Fibroblast of peridontal ligament (primary cell): ENCODE results near the gene CD300H.

ENCODE experiments used
- DNase-seq: peaks from one replicate; pipeline ENCODE4 v3.0.0-alpha.2; 2010; ENCODE audit errors: extremely low read depth

Gene CD300H

DNA sequence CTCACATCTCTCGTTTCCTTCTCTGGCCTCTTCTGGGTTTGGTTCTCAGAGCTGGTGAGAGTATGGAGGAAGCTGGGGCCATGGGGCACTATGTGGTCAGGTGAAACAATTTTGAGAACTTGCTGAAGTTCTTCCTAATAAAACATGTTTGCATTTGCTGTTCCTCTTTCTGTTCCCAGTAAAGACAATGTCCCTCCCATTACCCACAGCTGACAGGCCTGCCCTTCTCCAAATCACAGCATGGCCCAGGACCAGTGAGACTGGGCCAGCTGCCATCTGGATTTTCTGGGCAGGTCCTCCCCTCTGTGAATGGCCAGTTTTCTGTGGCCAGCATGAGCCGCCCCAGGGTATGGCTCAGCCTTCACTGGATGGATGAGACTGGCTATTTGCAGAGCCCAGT is at the start of gene CD300H:
Gene CD300H, minus strand, starts transcription at position 113 of the 400 bp plus-strand sequence.
- no peak for DNase-seq

DNA sequence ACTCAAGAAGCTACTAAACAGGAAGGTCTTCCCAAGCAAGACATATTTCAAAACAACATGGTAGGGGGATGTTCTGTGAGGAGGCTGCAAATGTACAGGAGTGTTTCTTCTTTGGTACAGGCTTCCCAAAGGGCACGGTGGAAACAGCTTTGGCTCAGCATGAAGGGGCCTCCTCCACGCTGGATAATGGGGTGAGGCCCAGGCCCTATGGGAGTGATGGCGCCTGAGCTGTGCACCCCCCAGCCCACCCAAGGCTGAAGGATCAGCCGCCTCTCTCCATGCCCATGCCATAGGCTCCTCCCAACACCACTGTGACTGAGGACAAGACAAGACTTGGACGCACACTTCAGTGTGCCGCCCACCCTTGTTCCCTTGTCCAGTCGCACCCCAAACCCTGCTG is 49.4 kb upstream of the CD300H start:
- no peak for DNase-seq

DNA sequence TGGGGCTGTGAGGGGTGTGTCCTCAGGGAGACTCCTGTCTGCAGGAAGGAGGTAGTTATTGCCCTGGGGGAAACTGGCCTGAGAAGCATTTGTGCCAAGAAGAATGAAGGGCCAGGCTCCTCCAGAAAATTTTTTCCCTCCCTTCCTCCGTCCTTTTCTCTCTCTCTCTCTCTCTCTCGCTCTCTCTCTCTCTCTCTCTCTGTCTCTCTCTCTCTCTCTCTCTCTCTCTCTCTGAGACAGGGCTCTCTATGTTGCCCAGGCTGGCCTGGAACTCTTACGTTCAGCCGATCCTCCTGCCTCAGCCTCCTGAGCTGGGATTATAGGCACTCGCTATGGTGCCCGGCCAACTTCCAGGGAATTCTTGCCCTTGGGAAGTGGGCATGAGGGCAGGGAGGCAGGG is 44.7 kb upstream of the CD300H start:
- DNase-seq = no peak

DNA sequence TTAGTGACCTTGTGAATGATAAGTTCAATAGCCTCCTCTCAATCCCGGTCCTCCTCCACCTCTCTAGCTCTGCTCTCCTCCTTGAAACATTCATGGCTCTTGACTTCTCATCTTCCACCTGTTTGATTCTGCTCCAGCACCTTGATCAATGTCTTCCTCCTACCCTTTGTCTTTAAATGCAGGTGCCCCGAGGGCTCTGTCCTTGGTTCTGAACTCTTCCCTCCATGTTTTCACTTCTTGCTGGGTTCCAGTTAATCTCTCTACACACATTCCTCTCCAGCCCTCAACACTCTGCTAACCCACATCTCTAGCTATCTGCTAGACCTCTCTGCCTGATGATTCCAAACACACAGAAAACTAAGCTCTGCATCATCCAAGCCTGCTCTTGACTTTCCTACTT is 42.8 kb upstream of the CD300H start:
- DNase-seq = no peak

DNA sequence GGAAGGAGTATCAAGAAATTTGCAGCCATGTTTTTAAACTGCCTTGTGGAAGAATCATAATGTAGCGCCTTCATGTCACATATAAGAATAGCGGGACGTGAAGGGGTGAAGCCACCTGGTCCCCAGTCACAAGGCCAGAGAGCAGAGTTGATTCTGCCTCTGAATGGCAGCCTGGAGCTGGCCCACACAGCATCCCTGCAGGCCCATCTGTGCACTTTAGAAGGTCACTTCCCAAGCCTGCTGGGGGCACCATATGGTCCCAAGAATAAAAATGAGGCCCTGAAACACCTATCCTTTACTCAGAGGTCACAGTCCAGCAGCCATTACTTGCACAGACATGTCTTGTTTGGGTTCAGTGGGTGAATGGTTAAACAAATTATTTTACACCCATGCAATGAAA is 41.2 kb upstream of the CD300H start:
- no peak for DNase-seq

DNA sequence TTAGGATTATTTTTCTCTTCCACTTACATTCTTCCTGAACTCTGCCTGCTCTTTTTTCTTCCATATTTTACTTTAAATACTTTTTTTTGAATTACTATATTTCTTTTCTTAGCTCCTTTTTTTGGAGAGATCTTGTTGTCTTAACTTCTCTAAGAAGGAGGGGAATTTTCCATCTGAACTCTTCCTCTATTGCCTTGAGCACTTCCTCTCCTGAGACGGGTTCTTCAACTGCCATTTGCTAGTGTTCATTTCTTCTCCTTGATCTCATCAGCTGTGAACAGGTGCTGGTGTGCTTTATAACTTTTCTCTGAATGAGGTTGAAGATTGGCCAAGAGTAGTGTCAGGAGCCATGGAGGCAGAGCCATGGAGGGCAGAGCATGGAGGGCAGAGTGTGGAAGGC is 39.9 kb upstream of the CD300H start:
- no peak for DNase-seq

DNA sequence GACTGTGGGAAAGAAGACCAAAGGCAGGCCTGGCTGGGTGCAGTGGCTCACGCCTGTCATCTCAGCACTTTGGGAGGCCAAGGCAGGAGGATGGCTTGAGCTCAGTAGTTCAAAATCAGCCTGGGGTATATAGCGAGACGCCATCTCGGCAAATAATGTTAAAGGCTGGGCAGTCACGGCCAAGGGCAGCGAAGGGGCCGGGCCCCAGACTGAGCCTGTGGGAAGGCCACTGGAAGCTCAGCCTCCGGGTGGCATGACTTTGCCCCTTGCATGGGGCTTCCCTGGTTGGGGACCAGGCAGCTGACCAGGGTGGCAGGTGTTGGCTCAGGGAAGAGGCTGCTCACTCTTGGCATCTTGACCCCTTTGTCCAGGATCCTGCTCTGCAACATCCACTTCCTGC is 38.7 kb upstream of the CD300H start:
- DNase-seq = no peak

DNA sequence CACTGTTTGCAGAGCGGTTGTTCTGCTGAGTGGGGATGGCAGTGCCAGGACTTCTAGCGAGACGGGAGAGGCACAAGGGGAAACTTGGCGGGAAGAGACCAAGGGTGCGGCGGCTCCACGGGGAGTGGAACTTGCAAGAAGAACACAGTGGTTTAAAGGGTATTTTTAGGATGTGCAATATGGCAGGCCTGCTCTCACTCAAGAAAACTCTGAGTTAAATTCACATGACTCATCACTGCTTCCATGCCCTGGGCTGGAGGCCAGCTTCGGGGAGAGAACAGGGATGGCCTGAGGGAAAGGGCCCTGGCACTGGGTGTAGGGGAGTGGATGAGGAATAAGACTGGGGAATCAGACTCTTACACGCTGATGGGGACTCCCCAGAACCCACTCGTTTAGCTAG is 38.1 kb upstream of the CD300H start:
- DNase-seq = peak; percentile 24

DNA sequence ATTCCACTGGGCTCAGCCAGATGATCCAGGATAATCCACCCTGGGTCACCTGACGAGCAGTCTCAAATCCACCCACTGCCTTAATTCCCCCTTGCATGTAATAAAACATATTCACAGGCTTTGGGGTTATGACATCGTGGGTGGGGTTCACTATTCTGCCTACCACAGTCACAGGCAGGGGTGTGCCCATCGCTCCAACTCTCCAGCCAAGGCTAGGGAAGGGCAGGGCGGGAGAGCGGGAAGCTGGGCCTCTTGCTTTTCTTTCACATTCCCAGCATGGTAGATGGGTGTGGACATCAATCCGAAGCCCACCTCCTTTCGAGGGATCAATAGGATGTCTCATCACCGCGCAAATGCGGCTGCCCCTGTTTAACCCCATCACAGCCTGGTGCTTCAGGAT is 37.5 kb upstream of the CD300H start:
- DNase-seq = no peak

DNA sequence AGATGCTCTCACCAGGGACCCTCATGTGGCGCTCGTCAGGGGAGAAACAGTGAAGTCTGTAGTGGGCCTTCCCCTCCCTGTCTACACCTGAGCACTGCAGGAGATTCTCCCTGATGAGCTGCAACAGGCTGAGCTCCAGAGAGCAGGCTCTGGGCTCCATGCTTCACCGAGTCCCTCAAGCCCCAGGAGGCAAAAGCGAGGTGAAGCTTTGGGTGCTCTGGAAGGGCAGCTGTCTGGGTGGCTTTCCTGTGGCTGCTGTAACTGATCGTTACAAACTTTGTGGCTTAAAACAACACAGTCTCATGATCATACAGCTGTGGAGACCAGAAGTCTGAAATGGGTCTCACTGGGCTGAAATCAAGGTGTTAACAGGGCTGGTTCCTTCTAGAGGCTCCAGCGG is 36.9 kb upstream of the CD300H start:
- DNase-seq = no peak

DNA sequence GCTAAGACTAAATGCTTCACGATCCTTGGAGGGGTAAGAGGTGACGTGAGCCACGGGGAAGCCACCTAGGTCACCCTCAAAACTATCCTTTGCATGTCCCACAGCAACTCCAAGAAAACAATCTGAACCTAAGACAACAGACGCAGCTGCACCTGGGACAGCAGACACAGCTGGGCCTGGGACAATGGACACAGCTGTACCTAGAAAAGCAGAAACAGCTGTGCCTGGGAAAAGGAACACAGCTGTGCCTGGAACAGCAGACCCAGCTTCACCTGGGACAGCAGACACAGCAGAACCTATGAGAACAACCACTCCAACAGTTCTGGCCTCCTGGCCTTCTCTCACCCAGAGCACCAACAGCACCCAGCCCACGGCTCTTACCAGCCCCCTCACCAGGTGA is 36.4 kb upstream of the CD300H start:
- DNase-seq = no peak

DNA sequence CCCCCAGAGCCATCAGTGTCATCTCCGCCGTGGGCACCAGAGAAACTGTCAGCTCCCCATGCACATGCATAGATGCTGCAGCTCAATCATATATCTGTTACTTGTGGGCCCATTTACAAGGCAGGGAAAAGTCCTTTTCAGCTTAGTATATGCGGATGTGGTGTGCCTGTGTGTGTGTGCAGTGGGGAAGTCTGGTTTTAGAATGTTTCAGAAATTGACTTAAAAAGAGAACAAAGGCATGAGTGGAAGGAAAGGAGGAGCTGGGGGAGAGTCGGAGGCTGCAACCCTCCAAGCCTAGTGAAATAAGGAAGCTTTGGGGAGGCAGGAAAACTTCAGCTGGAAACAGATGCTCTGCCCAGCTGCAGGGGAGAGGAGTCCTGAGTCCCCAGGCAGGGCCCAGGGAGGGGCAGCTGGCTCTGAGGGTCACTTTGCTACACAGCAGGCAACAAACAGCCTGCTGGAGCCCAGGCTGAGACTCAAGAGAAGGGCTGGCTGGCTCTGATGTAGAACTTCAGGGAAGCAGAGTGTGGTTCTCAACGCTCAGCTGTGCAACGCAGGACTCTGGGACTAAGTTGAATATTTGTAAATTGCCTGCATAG is 35.8 kb upstream of the CD300H start:
- no peak for DNase-seq

DNA sequence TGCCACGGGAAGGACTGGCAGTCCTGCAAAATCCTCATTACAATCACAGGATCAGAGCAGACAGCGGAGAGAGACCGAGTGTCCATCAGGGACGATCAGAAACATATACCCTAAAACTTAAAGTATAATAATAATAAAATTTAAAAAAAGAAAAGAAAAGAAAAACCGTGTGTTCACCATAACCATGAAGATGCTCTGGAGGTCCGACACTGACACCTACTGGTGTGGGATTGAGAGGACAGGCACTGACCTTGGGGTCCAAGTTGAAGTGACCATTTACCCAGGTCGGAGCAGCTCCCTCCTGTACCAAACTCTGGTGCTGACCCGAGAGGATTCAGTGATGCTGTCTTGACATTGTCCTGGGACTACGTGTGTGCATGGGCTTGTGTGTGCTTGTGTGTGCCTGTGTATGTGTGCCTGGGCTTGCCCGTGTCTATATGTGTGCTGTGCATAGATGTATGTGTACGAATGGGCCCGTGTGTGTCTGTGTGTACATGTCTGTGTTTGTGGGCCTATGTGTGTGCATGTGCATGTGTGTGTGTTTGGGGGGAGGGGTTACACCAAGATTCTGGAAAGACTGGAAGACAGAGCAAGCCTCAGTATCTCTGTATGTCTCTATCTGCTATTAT is 34.7 kb upstream of the CD300H start:
- DNase-seq = peak; percentile 7

DNA sequence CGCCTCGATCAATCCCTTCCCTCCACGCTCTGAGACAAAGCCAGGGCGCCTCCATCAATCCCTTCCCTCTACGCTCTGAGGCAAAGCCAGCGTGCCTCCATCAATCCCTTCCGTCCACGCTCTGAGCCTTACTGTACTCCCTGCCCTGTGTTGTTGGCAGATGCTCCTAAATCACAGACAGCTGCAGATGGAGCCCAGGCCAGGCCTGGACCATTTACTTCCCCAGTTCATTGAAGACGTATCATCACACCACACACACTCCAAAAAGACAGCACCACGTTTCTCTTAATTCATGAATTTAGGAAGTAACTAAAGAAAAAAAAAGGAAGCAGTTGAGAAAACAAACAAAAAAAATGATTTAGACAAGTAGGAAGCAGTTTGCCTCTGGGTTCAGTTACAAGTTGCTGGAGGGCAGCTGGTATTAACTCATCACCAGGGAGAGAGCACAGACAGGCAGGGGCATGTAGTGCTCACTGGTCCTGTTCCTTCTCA is 32.2 kb upstream of the CD300H start:
- DNase-seq = no peak

DNA sequence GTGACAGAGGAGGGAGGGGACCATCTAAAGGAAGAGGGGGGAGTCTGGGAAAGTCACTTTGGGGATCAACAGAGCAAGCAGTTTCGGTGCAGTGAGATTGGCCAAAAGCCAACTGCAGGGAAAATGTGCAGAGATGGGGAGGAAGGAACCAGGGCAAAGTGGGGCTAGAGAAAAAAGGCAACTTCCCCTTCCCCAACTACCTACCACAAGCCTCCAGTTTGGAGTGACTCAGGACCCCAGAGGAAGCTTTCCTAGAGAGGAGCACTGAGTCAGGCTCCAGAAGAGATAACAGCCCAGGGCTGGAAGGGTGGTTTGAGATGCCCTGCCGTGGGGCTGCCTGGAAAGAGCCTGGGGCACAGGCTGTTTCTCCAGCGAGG is 31.7 kb upstream of the CD300H start:
- no peak for DNase-seq

DNA sequence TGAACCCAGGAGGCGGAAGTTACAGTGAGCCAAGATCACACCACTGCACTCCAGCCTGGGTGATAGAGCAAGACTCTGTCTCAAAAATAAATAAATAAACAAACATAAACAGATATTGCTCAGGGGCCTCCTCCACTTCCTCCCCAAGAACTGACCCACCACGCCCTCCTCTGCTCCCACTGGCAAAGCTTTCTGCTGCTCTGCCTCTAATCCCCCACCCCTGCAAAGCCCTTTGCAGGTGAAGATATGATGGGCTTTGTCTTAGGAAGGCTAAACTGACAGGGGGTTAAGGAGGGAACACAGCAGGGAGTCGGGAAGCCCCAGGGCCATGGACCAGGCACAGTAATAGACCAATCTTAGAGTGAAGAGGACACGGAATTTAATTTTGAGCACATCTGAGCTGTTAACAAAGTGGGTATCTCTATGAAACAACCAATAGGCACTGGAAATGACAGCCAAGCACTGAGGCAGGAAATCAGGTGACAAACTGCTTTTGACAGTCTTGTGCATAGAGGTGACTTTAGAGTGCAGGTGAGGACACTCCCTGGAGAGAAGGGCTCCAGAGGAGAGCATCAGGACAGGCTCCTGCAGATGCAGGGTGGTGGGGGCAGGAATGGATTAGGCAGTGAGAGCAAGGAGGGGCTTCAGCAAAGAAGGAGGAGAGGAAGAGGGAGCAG is 31.2 kb upstream of the CD300H start:
- DNase-seq = no peak

DNA sequence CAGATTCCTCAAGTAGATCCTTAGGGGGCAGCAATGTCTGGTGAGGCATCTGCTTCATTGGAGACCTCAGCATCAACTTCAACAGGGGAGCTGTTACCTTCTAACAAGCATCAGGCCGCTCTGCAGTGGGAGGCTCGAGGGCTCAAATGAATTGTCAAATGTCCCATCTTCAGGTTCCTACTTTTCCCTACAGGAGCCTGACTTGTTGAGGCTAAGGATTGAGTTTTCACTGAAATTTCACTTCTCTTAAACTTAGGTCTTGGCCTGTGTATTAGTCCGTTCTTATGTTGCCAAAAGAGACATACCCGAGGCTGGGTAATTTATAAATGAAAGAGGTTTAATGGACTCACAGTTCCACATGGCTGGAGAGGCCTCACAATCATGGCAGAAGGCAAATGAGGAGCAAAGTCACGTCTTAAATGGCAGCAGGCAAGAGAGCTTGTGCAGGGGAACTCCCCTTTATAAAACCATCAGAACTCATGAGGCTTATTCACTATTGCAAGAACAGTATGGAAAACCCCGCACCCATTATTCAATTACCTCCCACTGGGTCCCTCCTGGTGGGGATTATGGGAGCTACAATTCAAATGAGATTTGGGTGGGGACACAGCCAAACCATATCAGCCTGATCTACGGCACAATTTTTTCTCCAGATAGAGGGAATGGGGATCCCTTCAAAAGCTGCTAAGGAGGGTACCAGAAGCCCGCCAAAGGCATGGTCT is 29.9 kb upstream of the CD300H start:
- no peak for DNase-seq

DNA sequence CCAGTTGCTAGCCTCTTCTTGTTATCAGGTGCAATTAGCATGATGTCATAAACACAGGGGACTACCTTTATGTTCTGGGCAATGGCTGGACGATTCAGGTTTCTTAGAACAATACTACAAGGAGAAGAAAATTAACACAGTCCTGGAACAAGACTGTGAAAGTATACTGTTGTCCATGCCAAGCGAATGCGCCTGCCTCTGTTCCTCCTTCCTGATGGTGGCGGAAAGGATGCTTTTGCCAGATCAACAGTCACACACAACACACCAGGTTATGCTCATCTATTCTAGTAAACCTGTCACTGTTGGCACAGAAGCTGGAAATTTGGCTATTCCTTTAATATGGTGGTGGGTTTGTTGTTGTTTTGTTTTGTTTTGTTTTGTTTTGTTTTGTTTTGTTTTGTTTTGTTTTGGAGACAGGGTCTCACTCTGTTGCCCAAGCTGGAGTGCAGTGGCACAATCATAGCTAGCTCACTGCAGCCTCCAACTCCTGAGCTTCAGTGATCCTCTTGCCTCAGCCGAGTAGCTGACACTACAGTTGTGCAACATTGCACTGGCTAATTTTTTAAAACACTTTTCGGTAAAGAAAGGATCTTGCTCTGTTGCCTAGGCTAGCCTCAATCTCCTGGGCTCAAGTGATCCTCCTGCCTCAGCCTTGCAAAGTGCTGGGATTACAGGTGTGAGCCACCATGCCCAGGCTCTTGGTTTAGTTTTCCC is 27.9 kb upstream of the CD300H start:
- DNase-seq = no peak

DNA sequence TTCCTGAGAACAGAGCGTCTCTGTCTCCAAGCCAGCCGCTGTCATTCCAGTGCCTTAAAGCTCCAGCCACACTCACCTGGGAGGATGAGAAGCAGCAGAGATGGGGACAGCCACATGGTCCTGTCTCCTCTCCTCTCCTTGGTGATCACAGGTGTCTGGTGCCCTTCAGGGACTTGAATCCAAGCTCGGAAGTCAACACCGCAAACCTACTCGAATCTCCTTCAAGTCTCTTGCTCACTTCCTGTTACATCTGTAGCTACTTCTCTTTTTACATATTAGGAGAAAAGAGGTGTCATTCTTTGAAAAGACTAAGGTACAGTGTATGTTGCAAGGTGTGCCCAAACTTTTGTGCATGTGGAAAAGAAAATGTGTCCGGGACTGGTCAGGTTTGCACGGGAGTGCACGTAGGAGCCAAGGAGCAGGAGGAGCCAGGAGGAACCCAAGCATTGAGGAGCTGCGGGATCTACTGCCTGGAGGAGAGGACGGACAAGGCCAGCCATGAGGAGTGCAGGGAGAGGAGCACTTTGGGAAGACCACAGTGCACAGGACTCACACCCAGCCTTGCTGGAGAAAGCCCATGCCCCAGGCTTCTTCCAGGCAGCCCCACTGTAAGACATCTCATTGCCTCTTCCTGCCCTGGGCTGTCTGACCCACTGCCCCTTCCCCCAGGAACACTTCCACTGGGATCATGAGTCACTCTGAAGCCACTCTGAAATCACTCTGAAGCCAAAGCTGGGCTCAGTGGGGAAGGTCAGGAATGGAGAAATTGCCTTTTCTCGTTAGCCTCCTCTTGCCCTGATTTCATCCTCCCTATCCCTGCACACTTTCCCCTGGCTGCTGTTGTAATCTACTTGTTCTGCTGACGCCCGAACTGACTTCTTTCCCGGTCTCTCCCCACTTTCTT is 25.0 kb upstream of the CD300H start, which contains the start of gene CD300LD:
Gene CD300LD, minus strand, starts transcription at position 197 of the 904 bp plus-strand sequence. Its CDS starts 81 bp downstream, at position 116.
- no peak for DNase-seq

DNA sequence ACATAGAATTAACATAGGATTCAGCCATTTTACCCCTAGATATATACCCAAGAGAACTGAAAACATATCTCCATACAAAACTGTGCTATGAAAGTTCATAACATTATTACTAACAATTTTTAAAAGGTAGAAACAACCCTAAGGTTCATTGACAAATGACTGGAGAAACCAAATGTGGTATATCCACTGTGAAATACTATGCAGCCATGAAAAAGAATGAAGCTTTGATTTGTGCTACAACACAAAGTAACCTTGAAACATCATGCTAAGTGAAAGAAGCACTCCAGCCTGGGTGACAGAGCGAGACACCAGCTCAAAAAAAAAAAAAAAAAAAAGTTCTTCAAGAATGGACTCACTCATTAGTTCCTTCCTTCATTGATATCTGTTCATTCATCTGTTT is 24.2 kb upstream of the CD300H start:
- no peak for DNase-seq

DNA sequence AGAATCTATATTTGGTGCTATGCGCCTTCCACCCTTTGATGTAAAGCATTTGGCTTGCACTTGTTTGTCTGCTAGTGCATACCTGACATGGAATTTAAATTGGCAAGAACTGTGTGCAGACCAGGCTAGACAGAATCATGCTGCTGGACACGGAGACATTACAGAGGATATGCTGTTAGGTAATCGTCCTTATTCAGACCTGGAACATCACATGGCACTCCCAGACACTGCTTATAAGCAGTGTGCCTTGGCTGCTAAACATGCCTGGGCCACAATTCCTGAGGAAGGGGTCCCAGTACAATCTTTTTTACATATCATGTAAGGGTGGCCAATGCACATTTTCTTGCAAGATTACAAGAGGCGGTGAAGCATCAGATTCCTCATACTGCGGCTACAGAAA is 18.4 kb upstream of the CD300H start:
- no peak for DNase-seq
